GM12892 (cell line): ENCODE measurements around the gene GCLC.
"Not testable (repeated sequence)": the region's sequence is repeated elsewhere in the genome, so short reads cannot be mapped to it uniquely, and the experiment has no call there.

Experiments
- POLR2AphosphoS5 ChIP-seq: IDR thresholded peaks from 2 replicates; pipeline ENCODE4 v1.6.1; 2011; ENCODE audit warnings: low read depth, low read length, control low read depth
- TAF1 ChIP-seq: IDR thresholded peaks from 2 replicates; pipeline ENCODE4 v1.6.1; 2011; ENCODE audit warnings: low read depth, mild to moderate bottlenecking, control low read depth, low read length, borderline replicate concordance

- not testable (repeated sequence) for TF ChIP-seq TAF1, POLR2AphosphoS5
These were observed 6.8 kb upstream of the GCLC start for GRCh38 chr6:53551681-53552080.
